Esophagus squamous epithelium (tissue), 4 donors: ENCODE results near the gene FBXL5.

Source experiments
- CTCF ChIP-seq, 6 experiments: fragments of 450-650 bp in 4 of 6; fragments of 200-600 bp in 2 of 6; sonication (generic) in 2 of 6; IDR thresholded peaks; one replicate each; pipeline ENCODE4 v1.5.1; 2016 to 2019; ENCODE audit warnings: antibody characterized with exemption in 6 of 6, mild to moderate bottlenecking in 4 of 6, moderate library complexity in 4 of 6
- POLR2A ChIP-seq, 4 donors: fragments of 450-650 bp; IDR thresholded peaks; one replicate each; pipeline ENCODE4 v1.6.1; 2017; ENCODE audit warnings: antibody characterized with exemption in 4 of 4, mild to moderate bottlenecking in 4 of 4, moderate library complexity in 3 of 4

- TF ChIP-seq POLR2A (IDR thresholded peaks at IDR 0.05) = no peak
- TF ChIP-seq CTCF (IDR thresholded peaks at IDR 0.05) = no peak
Measured at GRCh38 chr4:15568821-15569220, 86.3 kb downstream of the FBXL5 start.
